Muscle of arm (tissue), 14 donors: ENCODE data around the gene OR5AL1. TPM values are rescaled to one million over a fixed set of nuclear protein-coding genes. Genes with fewer than 3 reads are reported as not detected.
"Not testable (repeated sequence)": the region's sequence is repeated elsewhere in the genome, so short reads cannot be mapped to it uniquely, and the experiment has no call there.

Experiments
- DNase-seq: peaks from one replicate; pipeline ENCODE4 v3.0.0-alpha.2; 2013
- long read RNA-seq, 11 donors: transcript quantifications; one replicate each; lab custom pipeline, GENCODE V29; 2026
- polyA plus RNA-seq, 12 donors: library from polyadenylated mRNA; unstranded; fragments of 120-200 nt; gene quantifications; one replicate each; pipeline ENCODE4 v1.2.1, GENCODE V29; 2013; ENCODE audit not compliant: insufficient read length in 12 of 12

Gene OR5AL1
- not detected for polyA plus RNA-seq
- long read RNA-seq, donor 1, result 0 reads
- long read RNA-seq, donor 2, result 0 reads
- long read RNA-seq, donor 3, result 0 reads
- long read RNA-seq, donor 4, result 0 reads
- long read RNA-seq, donor 5, result 0 reads
- long read RNA-seq, donor 6, result 0 reads
- long read RNA-seq, donor 7, result 0 reads
- long read RNA-seq, donor 8, result 0 reads
- long read RNA-seq, donor 9, result 0 reads
- long read RNA-seq, donor 10, result 0 reads
- long read RNA-seq, donor 11, result 0 reads

DNA sequence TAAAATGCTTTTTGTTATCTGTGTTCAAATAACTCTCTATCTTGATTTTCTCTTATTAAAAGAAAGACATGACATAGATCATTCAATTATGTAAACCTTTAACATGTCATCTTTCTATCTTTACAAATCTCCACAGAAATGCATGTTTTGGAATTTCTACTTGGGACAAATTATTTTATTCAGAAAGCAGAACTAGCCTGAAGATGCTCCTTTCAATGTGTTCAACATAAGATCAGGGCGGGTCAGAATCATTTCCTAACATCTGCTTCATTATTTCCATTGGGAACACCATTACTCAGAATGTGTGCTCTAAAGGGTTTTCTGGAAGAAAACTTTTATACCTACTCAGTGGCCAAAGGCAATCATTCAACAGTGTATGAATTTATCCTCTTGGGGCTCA is at the start of gene OR5AL1:
TSS of gene OR5AL1 (plus strand) at position 301 of the 400 bp plus-strand sequence.
- DNase-seq, result no peak

DNA sequence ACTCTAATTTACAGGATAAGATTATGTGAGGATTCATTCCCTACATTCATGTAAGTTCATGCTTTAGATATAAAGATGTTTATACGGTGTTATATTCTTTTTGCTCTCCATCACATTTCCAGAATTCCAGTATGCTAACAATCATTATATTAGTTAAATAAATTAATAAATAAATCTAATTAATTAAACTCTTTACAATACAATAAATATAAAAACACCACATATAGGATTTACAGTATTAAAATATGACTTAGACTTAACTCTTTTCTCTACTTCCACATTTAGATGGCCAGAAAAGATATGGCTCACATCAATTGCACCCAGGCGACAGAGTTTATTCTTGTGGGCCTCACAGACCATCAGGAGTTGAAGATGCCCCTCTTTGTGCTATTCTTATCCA is 37.2 kb upstream of the OR5AL1 start, which contains the start of gene OR8U1:
TSS of gene OR8U1 (plus strand) at position 301 of the 400 bp plus-strand sequence. CDS start at position 301, 0 bp downstream.
- no peak for DNase-seq

DNA sequence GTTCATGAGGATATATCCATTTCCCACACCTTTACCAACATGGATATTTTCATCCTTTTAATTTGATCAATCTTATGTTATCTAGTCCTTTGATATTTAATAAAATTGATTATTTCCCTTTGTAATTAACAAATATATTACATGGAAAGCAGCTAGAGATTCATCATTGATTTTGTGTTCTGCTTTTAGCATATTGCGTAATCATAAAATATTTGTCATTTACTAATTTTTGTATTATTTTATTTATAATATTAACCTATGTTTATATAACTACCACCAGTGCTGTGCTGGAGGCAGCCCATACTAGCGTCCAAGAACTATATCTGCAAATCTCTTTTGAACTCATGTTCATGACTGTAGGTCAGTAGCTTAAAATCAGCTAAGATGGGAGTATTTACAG is 32.4 kb upstream of the OR5AL1 start:
- DNase-seq, result no peak

DNA sequence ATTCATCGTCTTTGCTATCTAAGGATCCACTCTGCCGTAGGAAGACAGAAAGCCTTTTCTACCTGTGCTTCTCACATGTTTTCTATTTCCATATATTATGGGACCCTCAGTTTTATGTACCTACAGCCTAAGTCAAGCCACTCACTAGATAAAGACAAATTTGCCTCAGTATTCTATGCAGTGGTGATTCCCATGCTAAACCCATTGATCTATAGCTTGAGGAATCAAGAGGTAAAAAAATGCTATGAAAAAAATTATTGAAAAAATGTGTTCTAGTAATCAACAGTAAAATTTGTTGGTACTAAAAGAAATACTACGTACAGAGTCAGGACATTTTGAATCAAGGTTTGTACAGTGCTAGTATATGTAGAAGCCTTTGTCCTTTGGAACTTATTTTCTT is 18.1 kb upstream of the OR5AL1 start:
- DNase-seq, result no peak

DNA sequence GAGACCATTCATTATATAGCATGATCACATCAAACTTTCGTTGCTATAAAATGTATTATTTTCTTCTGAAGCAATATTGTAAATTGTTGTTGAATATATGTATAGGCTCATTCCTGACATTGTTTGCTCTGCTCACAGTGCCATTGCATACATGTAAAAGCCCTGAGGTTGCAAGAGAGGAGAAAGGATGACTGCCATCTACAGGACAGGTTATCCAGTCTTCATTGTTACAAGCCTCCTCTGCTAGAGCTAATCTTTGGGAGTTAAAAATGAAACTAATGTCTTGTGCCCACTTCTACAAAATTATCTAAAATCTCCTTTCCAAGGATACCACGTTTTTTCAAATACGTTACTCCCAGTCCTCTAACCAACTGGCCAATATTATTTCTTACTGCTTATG is 16.4 kb upstream of the OR5AL1 start:
- DNase-seq, result no peak

DNA sequence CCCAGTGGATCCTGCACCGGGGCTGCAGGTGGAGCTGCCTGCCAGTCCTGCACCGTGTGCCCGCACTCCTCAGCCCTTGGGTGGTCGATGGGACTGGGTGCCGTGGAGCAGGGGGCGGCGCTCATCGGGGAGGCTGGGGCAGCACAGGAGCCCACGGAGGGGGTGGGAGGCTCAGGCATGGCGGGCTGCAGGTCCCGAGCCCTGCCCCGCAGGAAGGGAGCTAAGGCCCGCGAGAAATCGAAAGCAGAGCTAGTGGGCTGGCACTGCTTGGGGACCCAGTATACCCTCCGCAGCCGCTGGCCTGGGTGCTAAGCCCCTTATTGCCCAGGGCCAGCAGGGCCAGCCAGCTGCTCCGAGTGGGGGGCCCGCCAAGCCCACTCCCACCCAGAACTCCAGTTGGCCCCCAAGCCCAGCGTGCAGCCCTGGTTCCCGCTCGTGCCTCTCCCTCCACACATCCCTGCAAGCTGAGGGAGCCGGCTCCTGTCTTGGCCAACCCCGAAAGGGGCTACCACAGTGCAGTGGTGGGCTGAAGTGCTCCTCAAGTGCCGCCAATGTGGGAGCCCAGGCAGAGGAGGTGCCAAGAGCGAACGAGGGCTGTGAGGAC is 10.5 kb upstream of the OR5AL1 start:
- DNase-seq, result not testable (repeated sequence)

DNA sequence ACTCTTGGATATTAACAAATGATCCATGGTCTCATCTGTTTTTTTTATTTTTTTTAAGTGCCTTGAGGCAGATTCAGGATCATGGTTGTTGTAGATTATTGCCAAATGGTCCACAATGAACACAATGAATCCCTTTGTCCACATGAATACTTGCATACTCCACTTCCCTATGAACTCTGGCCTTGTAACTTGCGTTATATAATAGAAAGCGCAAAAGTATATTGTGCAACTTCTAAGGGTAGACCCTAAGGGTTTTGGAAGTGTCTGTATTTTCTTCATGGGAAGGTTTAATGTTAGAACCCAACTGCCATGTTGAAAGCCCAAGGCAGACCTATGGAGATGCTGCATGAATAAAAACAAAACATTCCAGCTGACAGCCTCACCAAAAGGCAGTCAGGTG is 8.1 kb upstream of the OR5AL1 start:
- DNase-seq, result no peak

DNA sequence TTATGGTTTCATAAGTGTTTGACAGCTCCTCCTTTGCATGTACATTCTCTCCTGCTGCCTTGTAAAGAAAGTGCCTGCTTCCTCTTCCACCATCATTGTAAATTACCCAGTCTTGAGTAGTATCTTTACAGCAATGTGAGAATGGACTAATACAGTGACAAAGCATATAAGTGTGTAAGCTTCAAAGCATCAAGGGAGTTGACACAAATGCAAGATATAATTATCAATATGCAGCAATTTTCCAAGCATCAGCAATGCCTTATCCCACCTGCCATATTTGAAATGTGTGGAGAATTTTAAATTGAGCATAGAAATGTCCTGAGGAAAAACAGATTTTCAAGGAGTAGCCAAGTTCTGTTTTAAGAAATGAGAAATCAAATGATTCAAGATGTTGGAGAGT is 1.7 kb upstream of the OR5AL1 start:
- no peak for DNase-seq

DNA sequence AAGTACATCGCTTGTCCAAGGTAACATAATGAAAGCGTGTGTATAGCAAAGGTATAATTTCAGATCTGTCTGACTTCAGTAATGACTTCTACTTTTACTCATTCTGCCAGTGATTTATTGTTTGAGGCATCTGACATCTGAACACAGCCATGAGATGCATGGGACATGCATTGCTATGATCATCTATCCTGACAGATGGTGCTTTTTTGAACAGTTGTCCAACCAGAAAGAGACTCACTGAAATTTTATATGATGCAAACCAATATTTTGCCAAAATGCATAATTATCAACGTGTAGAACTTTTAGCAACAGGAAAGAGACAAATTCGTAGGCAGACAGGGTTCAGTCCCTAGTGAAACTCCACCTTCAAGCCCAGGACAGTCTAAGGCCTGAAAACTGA is 41.0 kb downstream of the OR5AL1 start:
- DNase-seq, result no peak

DNA sequence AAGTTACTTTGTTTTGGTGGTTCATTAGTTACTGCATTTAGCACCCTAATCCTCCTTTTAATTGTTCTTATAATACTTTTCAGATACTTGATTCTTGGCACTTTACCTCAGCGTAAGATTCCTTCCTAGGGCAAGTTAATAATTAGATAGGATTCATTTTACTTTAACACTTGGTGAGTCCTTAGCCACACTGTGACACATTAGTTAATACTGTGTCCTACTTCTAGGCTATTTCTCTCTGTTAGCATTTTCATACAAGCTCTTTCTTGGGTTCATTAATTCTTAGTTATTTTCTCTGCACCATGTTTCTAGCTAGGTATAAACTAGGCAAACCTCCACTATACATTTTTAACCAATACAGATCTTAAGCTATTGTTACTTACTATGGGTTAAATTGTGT is 44.6 kb downstream of the OR5AL1 start:
- no peak for DNase-seq

Other genes starting within 250 kb of the OR5AL1 start
- gene OR5J2, start 236.1 kb upstream of the OR5AL1 start, polyA plus RNA-seq, result not detected
- gene OR5T2, start 178.4 kb upstream of the OR5AL1 start, polyA plus RNA-seq, result not detected
- gene OR5T3, start 160.4 kb upstream of the OR5AL1 start, polyA plus RNA-seq, result not detected
- not detected for gene OR5T1, start 138.5 kb upstream of the OR5AL1 start, polyA plus RNA-seq
- gene OR8H1, start 120.4 kb upstream of the OR5AL1 start, polyA plus RNA-seq, result not detected
- not detected for gene OR8K3, start 97.6 kb upstream of the OR5AL1 start, polyA plus RNA-seq
- not detected for gene OR8K1, start 66.7 kb upstream of the OR5AL1 start, polyA plus RNA-seq
- not detected for gene OR8J1, start 58.4 kb upstream of the OR5AL1 start, polyA plus RNA-seq
- not detected for gene OR8U1, start 37.1 kb upstream of the OR5AL1 start, polyA plus RNA-seq
- gene OR5M3, start 60.7 kb downstream of the OR5AL1 start, polyA plus RNA-seq, result not detected
- not detected for gene OR5M8, start 78.7 kb downstream of the OR5AL1 start, polyA plus RNA-seq
- gene OR5M11, start 130.6 kb downstream of the OR5AL1 start, polyA plus RNA-seq, result not detected
- gene OR5M10, start 165.0 kb downstream of the OR5AL1 start, polyA plus RNA-seq, result not detected
- not detected for gene OR5M1, start 202.2 kb downstream of the OR5AL1 start, polyA plus RNA-seq
- gene OR5AP2, start 229.7 kb downstream of the OR5AL1 start, polyA plus RNA-seq, result not detected